ENCODE results near the gene ZNF724. TPM values are rescaled to one million over a fixed set of nuclear protein-coding genes. Genes with fewer than 3 reads are reported as not detected.

The ZNF724 gene
- 1.8 and 12.1 TPM in 2 replicates for total RNA-seq

DNA sequence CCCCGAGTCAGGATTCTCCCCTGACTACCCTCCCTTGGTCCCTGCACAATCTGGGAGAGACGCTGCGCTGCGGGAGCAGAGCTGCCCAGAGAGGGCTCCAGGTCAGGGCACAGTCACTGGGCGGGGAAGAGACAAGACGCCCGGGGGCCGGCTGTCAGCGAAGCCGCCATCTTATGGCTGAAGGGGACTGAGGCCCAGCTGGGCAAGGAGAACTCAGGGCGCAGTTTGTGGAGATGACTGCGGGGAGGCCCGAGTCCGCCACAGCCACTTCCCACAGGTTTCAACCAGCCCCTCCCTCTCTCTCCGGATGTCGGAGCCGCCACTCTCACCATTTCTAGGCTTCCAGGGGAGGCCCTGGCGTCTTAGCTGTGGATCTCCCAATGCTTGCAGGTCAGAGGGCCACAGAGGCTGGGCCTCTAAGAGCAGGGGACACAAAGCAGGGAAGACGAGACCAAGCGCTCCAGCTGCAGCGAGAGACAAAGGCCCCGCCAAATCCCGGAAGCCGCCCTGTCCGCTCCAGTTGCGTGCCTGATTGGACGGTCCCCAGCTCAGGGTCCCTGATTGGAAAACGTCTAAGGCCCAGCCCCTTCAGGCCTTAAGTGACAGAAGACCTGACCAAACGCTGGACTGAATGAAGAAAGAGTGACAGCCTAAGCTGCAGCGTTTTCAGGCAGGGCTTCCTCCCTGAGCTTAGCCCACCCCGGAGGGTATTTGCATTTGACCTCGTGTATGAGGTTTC is at the start of gene ZNF724:
TSS of gene ZNF724 (minus strand) at position 484 of the 739 bp plus-strand sequence. CDS start at position 332, 152 bp downstream.

Other genes with a start within 250 kb of the ZNF724 start
- gene ZNF728, start 247.2 kb downstream of the ZNF724 start, total RNA-seq = not detected in 2 replicates
- gene ZNF730, start 133.4 kb downstream of the ZNF724 start, total RNA-seq = 0.63 and 4.7 TPM in 2 replicates
- 11.7 and 21.8 TPM in 2 replicates for gene ZNF91, start 145.1 kb upstream of the ZNF724 start, total RNA-seq